ACC112 (cell line): ENCODE measurements around the gene CHCHD3.

Experiments
- H2AFZ ChIP-seq: fragments of 200-600 bp; sonication (generic); one replicate; pipeline ENCODE4 v1.6.0; 2017; ENCODE audit warnings: antibody characterized with exemption, low read length; ENCODE audit not compliant: unreplicated experiment
- H3K27ac ChIP-seq: fragments of 200-600 bp; sonication (generic); 2 replicates; pipeline ENCODE4 v1.5.1; 2014; ENCODE audit warnings: low read depth, mild to moderate bottlenecking, antibody characterized with exemption, low read length, moderate library complexity
- H3K27me3 ChIP-seq: fragments of 200-600 bp; sonication (generic); 2 replicates; pipeline ENCODE4 v1.6.1; 2014; ENCODE audit warnings: mild to moderate bottlenecking, antibody characterized with exemption, low read length, moderate library complexity, mixed read lengths; ENCODE audit not compliant: insufficient read depth
- H3K36me3 ChIP-seq: fragments of 200-600 bp; sonication (generic); 2 replicates; pipeline ENCODE4 v1.6.1; 2016; ENCODE audit warnings: mild to moderate bottlenecking, antibody characterized with exemption, low read length, moderate library complexity, mixed read lengths; ENCODE audit not compliant: insufficient read depth
- H3K4me1 ChIP-seq: fragments of 200-600 bp; sonication (generic); one replicate; pipeline ENCODE4 v1.6.1; 2016; ENCODE audit warnings: low read length, mixed read lengths; ENCODE audit not compliant: insufficient read depth, unreplicated experiment, control insufficient read depth
- H3K4me3 ChIP-seq: fragments of 200-600 bp; sonication (generic); 2 replicates; pipeline ENCODE4 v1.5.1; 2014; ENCODE audit warnings: mild to moderate bottlenecking, low read depth, low read length
- H3K79me2 ChIP-seq: fragments of 200-600 bp; sonication (generic); one replicate; pipeline ENCODE4 v1.6.0; 2016; ENCODE audit warnings: low read length; ENCODE audit not compliant: control insufficient read depth, unreplicated experiment, insufficient read depth

CHCHD3 gene

DNA sequence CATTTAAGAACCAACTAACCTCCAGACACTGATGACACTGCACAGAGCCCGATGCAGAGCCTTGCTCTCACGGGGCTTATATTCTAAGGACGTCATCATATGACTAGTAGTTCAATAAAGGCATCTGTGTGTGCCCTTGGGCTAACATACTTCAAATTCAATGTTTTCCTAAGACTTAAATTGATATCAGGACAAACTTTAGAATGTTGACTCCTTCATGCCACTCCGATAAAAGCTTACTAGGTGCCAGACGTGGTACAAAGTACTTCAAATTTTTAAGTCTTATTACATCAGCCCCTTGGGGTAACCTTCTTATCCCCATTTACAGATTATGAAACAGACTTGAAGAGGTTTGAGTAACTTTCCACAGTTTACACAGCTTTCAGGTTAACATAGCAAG lies 314.5 kb downstream of the CHCHD3 start:
- Histone ChIP-seq H3K4me1 (no peaks in the 10 kb centered on the region), H3K27ac (no peak overlapping the region), H3K4me3 (no peak overlapping the region), H3K36me3 (no peaks in the 10 kb centered on the region), H2AFZ (no peak overlapping the region), H3K27me3 (no peaks in the 10 kb centered on the region), H3K79me2 (no peaks in the 10 kb centered on the region)

GRCh38 chr7:132766660-132767059 lies 315.2 kb downstream of the CHCHD3 start:
- Histone ChIP-seq H3K4me3 (no peak overlapping the region), H3K36me3 (no peaks in the 10 kb centered on the region), H2AFZ (no peak overlapping the region), H3K4me1 (no peaks in the 10 kb centered on the region), H3K27me3 (no peaks in the 10 kb centered on the region), H3K27ac (no peak overlapping the region), H3K79me2 (no peaks in the 10 kb centered on the region)

DNA sequence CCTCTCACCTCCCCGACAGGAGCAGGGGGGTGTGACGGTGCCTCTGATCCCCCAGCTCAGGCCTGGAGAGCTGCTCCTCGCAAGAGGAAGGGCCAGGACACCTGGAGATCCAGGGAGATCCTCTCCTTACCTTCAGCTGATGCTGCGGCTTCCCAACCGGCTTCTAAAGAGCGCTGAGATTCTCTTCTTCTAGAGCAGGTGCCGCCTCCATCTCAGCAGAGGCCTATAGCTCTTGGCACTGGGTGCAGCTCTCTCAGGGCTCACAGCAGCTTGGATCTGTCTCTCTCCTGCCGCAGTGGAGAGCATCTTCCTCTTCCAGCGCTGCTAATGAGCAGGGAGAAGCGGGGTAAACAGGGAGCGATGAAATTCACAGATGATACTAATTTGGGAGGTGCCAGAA lies 316.0 kb downstream of the CHCHD3 start:
- Histone ChIP-seq H3K4me1 (no peaks in the 10 kb centered on the region), H3K27ac (no peak overlapping the region), H3K79me2 (no peaks in the 10 kb centered on the region), H3K4me3 (no peak overlapping the region), H2AFZ (no peak overlapping the region), H3K27me3 (no peaks in the 10 kb centered on the region), H3K36me3 (no peaks in the 10 kb centered on the region)

GRCh38 chr7:132764762-132765161 lies 317.1 kb downstream of the CHCHD3 start:
- no peaks in the 10 kb centered on the region for H3K27me3 ChIP-seq
- no peaks in the 10 kb centered on the region for H3K4me1 ChIP-seq
- no peak overlapping the region for H3K27ac ChIP-seq
- no peak overlapping the region for H2AFZ ChIP-seq
- H3K4me3 ChIP-seq: no peak overlapping the region
- H3K79me2 ChIP-seq: no peaks in the 10 kb centered on the region
- H3K36me3 ChIP-seq: no peaks in the 10 kb centered on the region

- no peak overlapping the region for H3K4me3 ChIP-seq
- H3K27ac ChIP-seq: no peak overlapping the region
- H3K79me2 ChIP-seq: no peaks in the 10 kb centered on the region
- H2AFZ ChIP-seq: no peak overlapping the region
- no peaks in the 10 kb centered on the region for H3K36me3 ChIP-seq
- H3K4me1 ChIP-seq: no peaks in the 10 kb centered on the region
- H3K27me3 ChIP-seq: no peaks in the 10 kb centered on the region
Measured at GRCh38 chr7:132760866-132761265, 321.0 kb downstream of the CHCHD3 start.

GRCh38 chr7:132760244-132760623 lies 321.7 kb downstream of the CHCHD3 start:
- Histone ChIP-seq H3K27ac (no peak overlapping the region), H3K79me2 (no peaks in the 10 kb centered on the region), H2AFZ (no peak overlapping the region), H3K27me3 (no peaks in the 10 kb centered on the region), H3K4me1 (no peaks in the 10 kb centered on the region), H3K4me3 (no peak overlapping the region), H3K36me3 (no peaks in the 10 kb centered on the region)

DNA sequence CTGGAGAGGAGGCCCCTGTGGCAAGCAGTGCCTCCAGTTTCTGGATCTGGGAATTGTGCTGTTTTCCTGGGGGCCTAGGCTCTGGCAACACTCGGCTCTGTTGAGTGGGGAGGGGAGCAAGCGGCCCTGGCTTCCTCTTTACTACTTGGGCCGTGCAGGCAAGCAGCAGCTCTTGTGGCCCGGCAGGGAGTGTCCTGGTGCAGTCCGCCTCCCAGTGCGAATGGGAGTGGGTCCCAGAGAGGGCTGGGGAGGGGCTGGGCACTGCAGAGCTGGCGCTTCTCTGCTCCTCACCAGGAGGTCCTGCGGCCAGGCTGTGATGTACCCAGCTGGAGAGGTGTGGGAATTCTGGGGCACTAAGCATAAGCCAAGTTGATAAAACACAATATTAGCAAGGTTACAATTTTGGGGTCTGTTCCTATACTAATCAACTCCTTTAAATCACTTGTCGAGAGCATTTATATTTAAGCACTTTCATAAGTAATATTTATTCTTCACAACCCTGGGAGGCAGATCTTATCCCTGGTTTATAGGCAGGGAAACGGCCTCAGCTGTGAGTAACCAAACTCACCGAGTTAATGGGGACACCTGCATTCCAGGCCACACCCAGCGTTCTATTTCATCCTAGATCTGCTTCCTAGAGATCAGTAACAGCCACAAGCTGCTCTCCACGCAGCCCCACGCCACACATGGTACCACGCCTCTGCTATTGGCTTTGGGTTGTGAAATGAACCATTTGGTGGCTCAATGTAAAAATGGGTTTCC lies 322.2 kb downstream of the CHCHD3 start:
- Histone ChIP-seq H3K27me3 (no peaks in the 10 kb centered on the region), H3K36me3 (no peaks in the 10 kb centered on the region), H3K79me2 (no peaks in the 10 kb centered on the region), H3K27ac (no peak overlapping the region), H3K4me1 (no peaks in the 10 kb centered on the region), H3K4me3 (no peak overlapping the region), H2AFZ (no peak overlapping the region)

DNA sequence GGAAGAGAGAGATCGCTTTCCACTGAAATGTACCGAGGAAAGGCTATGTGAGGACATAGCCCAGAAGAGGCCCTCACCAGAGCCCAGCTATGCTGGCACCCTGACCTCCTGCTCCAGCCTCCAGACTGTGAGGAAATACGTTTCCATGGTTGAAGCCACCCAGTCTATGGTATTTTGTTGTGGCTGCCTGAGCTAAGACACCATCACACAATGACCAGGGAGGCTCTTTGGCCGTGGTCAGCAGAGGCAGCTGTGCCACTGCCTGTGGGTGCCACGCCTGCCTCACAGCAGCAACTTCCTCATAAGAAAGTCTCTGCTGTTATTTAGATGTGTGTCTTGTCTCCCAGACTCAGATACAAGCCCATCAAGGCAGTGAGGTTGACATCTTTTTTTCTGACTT lies 322.9 kb downstream of the CHCHD3 start:
- Histone ChIP-seq H2AFZ (no peak overlapping the region), H3K36me3 (no peaks in the 10 kb centered on the region), H3K79me2 (no peaks in the 10 kb centered on the region), H3K27me3 (no peaks in the 10 kb centered on the region), H3K4me1 (no peaks in the 10 kb centered on the region), H3K4me3 (no peak overlapping the region), H3K27ac (no peak overlapping the region)

GRCh38 chr7:132757783-132758182 lies 324.1 kb downstream of the CHCHD3 start:
- no peaks in the 10 kb centered on the region for H3K27me3 ChIP-seq
- no peak overlapping the region for H3K4me3 ChIP-seq
- H3K79me2 ChIP-seq: no peaks in the 10 kb centered on the region
- H3K4me1 ChIP-seq: no peaks in the 10 kb centered on the region
- H3K27ac ChIP-seq: no peak overlapping the region
- no peaks in the 10 kb centered on the region for H3K36me3 ChIP-seq
- no peak overlapping the region for H2AFZ ChIP-seq

DNA sequence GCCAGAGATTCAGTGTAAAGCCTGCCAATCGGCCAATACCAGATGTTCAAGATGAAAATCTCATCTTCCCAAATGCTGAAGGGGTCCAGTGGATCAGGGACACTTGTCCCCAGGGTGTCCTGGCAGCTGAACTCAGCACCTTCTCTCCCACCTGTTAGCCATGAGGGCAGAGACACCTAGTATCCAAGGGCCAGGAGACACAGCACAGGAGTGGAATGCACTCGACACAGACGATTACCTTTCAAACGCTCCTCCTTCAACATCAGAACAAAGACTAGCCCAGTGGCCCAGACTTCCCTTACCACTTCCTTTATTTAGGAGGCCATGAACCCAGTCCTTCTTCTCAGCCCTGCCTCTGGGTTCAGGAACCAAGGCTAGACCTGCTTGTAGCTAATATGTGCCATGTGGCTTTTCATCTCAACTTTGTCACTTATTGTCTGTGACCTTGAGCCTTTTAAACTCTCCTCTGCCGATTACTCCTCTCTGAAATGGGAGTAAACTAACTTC lies 325.4 kb downstream of the CHCHD3 start:
- no peak overlapping the region for H3K4me3 ChIP-seq
- no peak overlapping the region for H2AFZ ChIP-seq
- H3K27ac ChIP-seq: no peak overlapping the region
- no peaks in the 10 kb centered on the region for H3K4me1 ChIP-seq
- no peaks in the 10 kb centered on the region for H3K36me3 ChIP-seq
- no peaks in the 10 kb centered on the region for H3K27me3 ChIP-seq
- no peaks in the 10 kb centered on the region for H3K79me2 ChIP-seq
